ENCODE measurements around the gene ZNF714.
"Not testable (repeated sequence)": the region's sequence is repeated elsewhere in the genome, so short reads cannot be mapped to it uniquely, and the experiment has no call there.

Gene ZNF714

GRCh38 chr19:21130097-21130775 lies 48.2 kb downstream of the ZNF714 start:
- no peak for DNase-seq (ENCODE audit: low spot score)

GRCh38 chr19:21133633-21134032 lies 51.6 kb downstream of the ZNF714 start:
- DNase-seq (ENCODE audit: low spot score): no peak

DNA sequence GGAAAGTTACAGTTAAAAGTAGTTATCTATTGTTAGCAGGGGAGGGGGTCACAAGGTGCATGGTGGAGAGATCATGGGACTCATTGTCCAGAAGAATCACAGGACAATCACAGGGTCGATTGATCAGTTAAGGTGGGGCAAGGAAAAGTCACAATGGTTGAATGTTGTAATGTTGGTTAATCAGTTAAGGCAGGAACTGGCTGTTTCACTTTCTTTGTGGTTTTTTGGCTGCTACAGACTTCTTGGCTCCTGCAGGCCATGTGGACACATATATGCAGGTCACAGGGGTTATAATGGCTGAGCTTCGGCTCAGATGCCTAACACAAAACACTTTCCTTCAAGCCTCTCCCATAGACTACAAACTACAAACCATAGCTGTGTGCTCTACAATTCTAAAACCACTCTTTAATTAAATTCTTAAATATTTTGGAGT lies 52.9 kb downstream of the ZNF714 start:
- no peak for DNase-seq (ENCODE audit: low spot score)

- no peak for DNase-seq (ENCODE audit: low spot score)
These were observed 53.4 kb downstream of the ZNF714 start for GRCh38 chr19:21135433-21135832.

GRCh38 chr19:21138130-21138529 lies 56.1 kb downstream of the ZNF714 start:
- DNase-seq (ENCODE audit: low spot score): no peak

DNA sequence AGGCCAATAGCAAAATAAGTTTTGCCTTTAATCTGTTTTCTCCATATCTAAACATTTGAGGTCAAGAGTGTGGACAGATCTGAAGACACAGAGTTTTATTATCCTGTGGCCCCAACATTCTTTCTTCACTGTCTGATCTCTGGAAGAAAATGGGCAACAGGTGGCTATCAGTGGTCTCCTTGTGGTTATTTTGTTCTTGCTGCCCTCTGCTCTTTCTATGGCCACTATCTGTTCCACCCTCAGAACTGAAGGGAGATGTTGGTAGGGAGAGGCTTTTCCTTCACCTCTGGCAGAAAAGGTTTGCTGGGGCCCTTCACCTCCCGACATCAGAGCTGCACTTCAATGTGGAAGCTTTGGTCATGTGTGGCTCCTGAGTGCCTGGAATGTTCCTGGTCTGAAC lies 59.0 kb downstream of the ZNF714 start:
- DNase-seq (ENCODE audit: low spot score): not testable (repeated sequence)

DNA sequence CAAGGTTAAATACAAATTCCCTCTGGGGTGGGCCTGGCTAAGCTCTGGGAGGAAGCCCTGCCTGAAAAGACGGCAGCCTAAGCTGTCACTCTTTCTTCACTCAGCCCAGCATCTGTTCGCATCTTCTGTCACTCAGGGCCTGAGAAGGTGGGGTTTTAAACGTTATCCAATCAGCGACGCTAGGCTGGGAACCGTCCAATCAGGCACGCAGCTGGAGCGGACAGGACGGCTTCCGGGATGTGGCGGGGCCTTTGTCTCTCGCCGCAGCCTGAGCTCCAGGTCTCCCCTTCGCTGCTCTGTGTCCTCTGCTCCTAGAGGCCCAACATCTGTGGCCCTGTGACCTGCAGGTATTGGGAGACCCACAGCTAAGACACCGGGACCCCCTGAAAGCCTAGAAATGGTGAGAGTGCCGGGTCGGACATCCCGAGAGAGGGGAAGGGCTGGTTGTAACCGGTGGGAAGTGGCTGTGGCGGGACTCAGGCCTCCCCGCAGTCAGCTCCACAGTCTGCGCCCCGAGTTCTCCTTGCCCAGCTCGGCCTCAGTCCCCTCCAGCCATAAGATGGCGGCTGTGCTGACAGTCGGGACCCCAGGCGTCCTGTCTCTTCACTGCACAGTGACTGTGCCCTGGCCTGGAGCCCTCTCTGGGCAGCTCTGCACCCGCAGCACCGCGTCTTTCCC lies 59.9 kb downstream of the ZNF714 start, which contains the start of gene ZNF431:
Gene ZNF431 (plus strand): TSS at position 254 of the 678 bp plus-strand sequence. CDS start 144 bp downstream, at position 398.
- peak; percentile 86 for DNase-seq (ENCODE audit: low spot score)

- no peak for DNase-seq (ENCODE audit: low spot score)
These were observed 61.4 kb downstream of the ZNF714 start for GRCh38 chr19:21143428-21143827.

DNA sequence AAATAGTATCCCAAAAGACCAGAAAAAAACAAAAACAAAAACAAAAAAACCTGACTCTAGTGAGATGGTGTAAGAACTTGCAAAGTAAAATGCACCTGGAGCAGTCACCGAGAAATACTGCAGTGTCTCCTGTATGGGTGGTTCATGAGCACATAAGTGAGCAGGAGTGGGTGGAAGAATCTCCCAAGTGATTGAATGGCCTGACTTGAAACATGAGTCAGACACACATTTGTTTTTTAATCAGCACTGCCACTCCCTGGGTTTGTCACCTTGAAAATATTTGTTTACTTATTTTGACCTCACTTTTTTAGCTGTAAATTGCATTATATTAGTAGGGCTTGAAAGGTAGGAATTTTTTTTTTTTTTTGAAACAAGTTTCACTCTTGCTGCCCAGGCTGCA lies 61.9 kb downstream of the ZNF714 start:
- DNase-seq (ENCODE audit: low spot score): no peak

GRCh38 chr19:21147540-21147939 lies 65.5 kb downstream of the ZNF714 start:
- DNase-seq (ENCODE audit: low spot score): no peak

- no peak for DNase-seq (ENCODE audit: low spot score)
These were observed 66.7 kb downstream of the ZNF714 start for GRCh38 chr19:21148681-21149080.

DNA sequence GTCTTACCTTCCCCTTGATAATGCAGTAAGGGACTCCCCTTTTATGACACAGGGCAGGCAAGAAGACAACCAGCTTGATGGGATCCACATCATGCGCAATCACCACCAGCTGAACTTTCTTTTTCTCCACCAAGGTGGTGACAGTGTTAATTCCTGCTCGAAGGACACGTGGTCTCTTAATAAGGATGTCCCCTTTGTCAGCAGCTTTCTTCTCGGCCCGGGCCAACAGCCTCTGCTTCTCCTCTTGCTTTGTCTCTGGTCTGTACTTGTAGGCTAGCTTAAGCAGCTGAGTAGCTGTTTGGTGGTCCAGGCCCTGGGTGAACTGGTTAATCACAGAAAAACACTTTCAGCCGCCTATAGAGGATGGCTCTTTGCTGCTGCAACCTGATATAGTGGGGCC lies 67.9 kb downstream of the ZNF714 start:
- no peak for DNase-seq (ENCODE audit: low spot score)

GRCh38 chr19:21151460-21151859 lies 69.5 kb downstream of the ZNF714 start:
- no peak for DNase-seq (ENCODE audit: low spot score)

DNA sequence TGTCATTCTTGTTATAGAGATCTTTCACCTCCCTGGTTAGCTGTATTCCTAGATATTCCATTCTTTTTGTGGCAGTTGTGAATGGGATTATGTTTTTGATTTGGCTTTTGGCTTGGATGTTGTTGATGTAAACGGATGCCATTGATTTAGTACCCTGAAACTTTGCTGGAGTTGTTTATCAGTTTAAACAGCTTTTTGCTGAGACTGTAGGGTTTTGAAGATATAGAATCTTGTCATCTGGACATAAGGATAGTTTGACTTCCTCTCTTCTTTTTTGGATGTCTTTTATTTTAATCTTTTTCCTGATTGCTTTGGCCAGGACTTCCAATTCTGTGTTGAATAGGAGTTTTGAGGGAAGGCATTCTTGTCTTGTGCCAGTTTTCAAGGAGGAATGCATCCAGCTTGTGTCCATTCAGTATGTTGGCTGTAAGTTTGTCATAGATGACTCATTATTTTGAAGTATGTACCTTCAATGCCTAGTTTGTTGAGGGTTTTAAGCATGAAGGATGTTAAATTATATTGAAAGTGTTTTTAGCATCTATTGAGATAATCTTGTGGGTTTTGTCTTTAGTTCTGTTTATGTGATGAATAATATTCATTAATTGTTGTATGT lies 76.6 kb downstream of the ZNF714 start:
- DNase-seq (ENCODE audit: low spot score): no peak

DNA sequence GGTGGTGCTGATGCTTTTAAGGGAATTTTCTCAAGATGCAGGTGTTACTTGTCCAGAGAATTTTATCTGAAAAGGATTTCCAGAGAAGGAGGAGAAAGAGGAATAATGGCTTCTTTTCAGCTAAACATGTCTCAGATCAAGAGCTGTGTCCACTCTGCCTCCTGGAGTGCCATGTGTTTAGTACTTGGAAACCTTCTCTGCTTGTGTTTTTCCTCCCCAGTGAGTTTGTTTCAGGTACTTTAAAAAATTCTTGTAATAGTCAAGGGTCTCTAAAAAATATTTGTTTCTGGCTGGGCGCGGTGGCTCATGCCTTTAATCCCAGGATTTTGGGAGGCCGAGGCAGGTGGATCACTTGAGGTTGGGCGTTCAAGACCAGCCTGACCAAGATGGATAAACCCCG lies 82.5 kb downstream of the ZNF714 start:
- no peak for DNase-seq (ENCODE audit: low spot score)

- no peak for DNase-seq (ENCODE audit: low spot score)
These were observed 84.4 kb downstream of the ZNF714 start for GRCh38 chr19:21166436-21166835.
